ENCODE results near the gene CAMTA1. TPM values are rescaled to one million over a fixed set of nuclear protein-coding genes. Genes with fewer than 3 reads are reported as not detected.

Gene CAMTA1
- total and polyA plus RNA-seq, 4 donors: 48.1 to 140 (median 52.3) TPM

DNA sequence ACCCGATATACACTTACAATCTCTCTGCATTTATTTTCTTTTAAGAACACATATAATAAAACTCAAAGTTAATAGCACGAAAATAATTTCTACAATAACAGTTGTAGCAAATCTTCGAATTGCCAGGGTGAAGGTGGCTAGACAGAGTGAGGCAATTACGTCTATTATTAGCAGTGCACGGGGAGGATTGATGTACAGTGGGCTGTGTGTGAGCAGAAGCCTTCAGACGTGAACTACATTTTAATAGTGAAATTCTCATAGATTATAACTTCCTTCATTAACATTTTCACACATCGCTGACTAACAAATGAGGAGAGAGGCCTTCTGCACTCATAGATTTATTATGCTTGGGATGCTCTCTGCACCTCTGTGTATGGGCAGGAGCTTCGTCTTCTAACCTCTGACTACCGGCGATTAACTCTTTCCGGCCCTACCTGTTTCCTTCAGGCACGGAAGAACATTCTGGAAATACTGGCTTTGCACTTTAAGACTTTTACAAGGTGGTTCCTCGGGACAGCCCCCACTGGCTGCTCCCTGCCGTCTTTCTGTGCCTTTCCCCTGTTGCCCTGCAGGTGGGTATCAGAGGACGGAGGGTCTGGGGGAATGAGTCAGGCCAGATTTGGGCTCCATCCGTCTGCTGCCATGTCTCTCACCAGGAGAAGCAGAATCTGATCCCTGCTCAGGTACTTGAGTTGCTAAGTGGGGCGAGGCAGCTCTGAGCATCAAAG is 200.5 kb downstream of the CAMTA1 start:
- no peaks in the 10 kb centered on the region for H3K9me3 ChIP-seq (ENCODE audit: control insufficient read depth in 4 of 4, insufficient read depth in 3 of 4, low read length in 3 of 4)
- ATAC-seq (ENCODE audit: insufficient read depth, low FRiP score) (no peak), DNase-seq (no peak)
- H3K4me3 ChIP-seq: no peak overlapping the region
- no peak for TF ChIP-seq CTCF (IDR thresholded peaks at IDR 0.05; ENCODE audit: control extremely low read depth, extremely low read depth)
- WGBS, 2 donors: 77 to 88% methylated on average over 17 of the region's 17 CpGs
- H3K36me3 ChIP-seq (ENCODE audit: control insufficient read depth in 4 of 4, insufficient read depth in 4 of 4, low read length in 4 of 4): no peaks in the 10 kb centered on the region
- H3K9ac ChIP-seq (ENCODE audit: insufficient read depth in 1 of 2, low read length in 2 of 2): peak overlapping the region in 1 of 2 donors; percentile 49
- H3K27ac ChIP-seq (ENCODE audit: low read depth in 1 of 2, low read length in 1 of 2): no peak overlapping the region
- no peaks in the 10 kb centered on the region for H3K27me3 ChIP-seq (ENCODE audit: control insufficient read depth in 3 of 3, insufficient read depth in 3 of 3, low read length in 2 of 3)
- H3K4me1 ChIP-seq (ENCODE audit: control insufficient read depth in 5 of 5, insufficient read depth in 5 of 5, low read length in 5 of 5): peaks cover 0 to 16% (median 0%) of the 10 kb centered on the region in 5 donors

GRCh38 chr1:6986281-6986680 is 201.0 kb downstream of the CAMTA1 start:
- Histone ChIP-seq H3K9me3 (ENCODE audit: control insufficient read depth in 4 of 4, insufficient read depth in 3 of 4, low read length in 3 of 4) (no peaks in the 10 kb centered on the region), H3K4me3 (no peak overlapping the region), H3K27ac (ENCODE audit: low read depth in 1 of 2, low read length in 1 of 2) (no peak overlapping the region), H3K4me1 (ENCODE audit: control insufficient read depth in 5 of 5, insufficient read depth in 5 of 5, low read length in 5 of 5) (peaks cover 0 to 16% (median 0%) of the 10 kb centered on the region in 5 donors), H3K36me3 (ENCODE audit: control insufficient read depth in 4 of 4, insufficient read depth in 4 of 4, low read length in 4 of 4) (no peaks in the 10 kb centered on the region), H3K27me3 (ENCODE audit: control insufficient read depth in 3 of 3, insufficient read depth in 3 of 3, low read length in 2 of 3) (no peaks in the 10 kb centered on the region), H3K9ac (ENCODE audit: insufficient read depth in 1 of 2, low read length in 2 of 2) (no peak overlapping the region)
- TF ChIP-seq CTCF (IDR thresholded peaks at IDR 0.05; ENCODE audit: control extremely low read depth, extremely low read depth): no peak
- DNase-seq (no peak), ATAC-seq (ENCODE audit: insufficient read depth, low FRiP score) (no peak)
- WGBS, 2 donors: 87 to 92% methylated on average over 8 of the region's 8 CpGs

DNA sequence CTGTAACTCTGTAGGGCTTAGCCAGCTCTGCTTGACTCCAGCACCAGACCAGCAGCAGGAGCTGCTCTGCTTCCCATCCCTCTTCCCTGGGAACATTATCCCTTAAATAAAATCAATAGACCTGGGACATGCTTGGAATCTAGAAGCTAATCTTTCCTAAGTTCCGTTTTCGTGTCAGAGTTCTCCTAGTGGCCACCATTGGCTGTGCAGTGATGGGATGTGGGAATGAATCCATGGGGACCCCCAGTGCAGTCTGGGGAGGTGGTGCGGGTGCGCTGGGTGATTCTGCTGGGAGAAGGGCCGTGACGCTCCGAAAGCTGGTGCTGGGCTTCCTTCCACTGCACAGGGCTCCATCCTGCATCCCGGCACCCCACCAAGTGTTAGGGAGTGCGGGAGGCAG is 202.7 kb downstream of the CAMTA1 start:
- no peak for ATAC-seq (ENCODE audit: insufficient read depth, low FRiP score)
- H3K27ac ChIP-seq (ENCODE audit: low read depth in 1 of 2, low read length in 1 of 2): no peak overlapping the region
- peaks cover 0 to 16% (median 0%) of the 10 kb centered on the region in 5 donors for H3K4me1 ChIP-seq (ENCODE audit: control insufficient read depth in 5 of 5, insufficient read depth in 5 of 5, low read length in 5 of 5)
- H3K4me3 ChIP-seq: no peak overlapping the region
- H3K27me3 ChIP-seq (ENCODE audit: control insufficient read depth in 3 of 3, insufficient read depth in 3 of 3, low read length in 2 of 3): no peaks in the 10 kb centered on the region
- no peak for DNase-seq
- no peaks in the 10 kb centered on the region for H3K36me3 ChIP-seq (ENCODE audit: control insufficient read depth in 4 of 4, insufficient read depth in 4 of 4, low read length in 4 of 4)
- no peak for TF ChIP-seq CTCF (IDR thresholded peaks at IDR 0.05; ENCODE audit: control extremely low read depth, extremely low read depth)
- H3K9me3 ChIP-seq (ENCODE audit: control insufficient read depth in 4 of 4, insufficient read depth in 3 of 4, low read length in 3 of 4): peaks cover 0 to 2% (median 0%) of the 10 kb centered on the region in 4 donors
- 89 to 91% methylated on average over 9 of the region's 9 CpGs for WGBS, 2 donors
- H3K9ac ChIP-seq (ENCODE audit: insufficient read depth in 1 of 2, low read length in 2 of 2): no peak overlapping the region

Data from lung (tissue), 12 donors.